DOHH2 (cell line): ENCODE data around the gene CASP9.

Experiments
- EZH2phosphoT487 ChIP-seq: fragments of 200-600 bp; sonication (generic); IDR thresholded peaks from 2 replicates; pipeline ENCODE4 v1.6.1; 2017; ENCODE audit warnings: borderline replicate concordance, mild to moderate bottlenecking, antibody characterized with exemption, low read length, moderate library complexity, mixed read lengths
- TF ChIP-seq, protein P1 (sequence below): fragments of 200-600 bp; sonication (generic); IDR thresholded peaks from one replicate; pipeline ENCODE4 v1.5.1; 2014; ENCODE audit warnings: antibody characterized with exemption, mild to moderate bottlenecking, low read depth, low read length; ENCODE audit not compliant: poor library complexity, severe bottlenecking

DNA sequence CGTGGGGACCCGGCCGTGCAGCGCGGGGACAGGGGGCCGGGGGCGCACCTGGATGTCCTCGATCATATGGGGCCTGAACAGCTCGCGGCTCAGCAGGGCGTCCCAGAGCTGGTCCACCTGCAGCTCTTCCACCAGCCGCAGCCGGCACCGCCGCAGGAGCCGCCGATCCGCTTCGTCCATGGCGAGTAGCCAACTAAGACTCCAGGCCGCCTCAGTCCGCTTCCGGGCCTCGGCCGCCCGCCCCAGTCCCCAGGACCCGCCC lies at the start of gene CASP9:
- TF ChIP-seq, protein P1, sequence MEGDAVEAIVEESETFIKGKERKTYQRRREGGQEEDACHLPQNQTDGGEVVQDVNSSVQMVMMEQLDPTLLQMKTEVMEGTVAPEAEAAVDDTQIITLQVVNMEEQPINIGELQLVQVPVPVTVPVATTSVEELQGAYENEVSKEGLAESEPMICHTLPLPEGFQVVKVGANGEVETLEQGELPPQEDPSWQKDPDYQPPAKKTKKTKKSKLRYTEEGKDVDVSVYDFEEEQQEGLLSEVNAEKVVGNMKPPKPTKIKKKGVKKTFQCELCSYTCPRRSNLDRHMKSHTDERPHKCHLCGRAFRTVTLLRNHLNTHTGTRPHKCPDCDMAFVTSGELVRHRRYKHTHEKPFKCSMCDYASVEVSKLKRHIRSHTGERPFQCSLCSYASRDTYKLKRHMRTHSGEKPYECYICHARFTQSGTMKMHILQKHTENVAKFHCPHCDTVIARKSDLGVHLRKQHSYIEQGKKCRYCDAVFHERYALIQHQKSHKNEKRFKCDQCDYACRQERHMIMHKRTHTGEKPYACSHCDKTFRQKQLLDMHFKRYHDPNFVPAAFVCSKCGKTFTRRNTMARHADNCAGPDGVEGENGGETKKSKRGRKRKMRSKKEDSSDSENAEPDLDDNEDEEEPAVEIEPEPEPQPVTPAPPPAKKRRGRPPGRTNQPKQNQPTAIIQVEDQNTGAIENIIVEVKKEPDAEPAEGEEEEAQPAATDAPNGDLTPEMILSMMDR, result no peak
- TF ChIP-seq EZH2phosphoT487, result no peak
